Aorta (tissue), 5 donors: Measurements from ENCODE around the gene TSPAN14. TPM values are rescaled to one million over a fixed set of nuclear protein-coding genes. Genes with fewer than 3 reads are reported as not detected.
"Not testable (repeated sequence)": the region's sequence is repeated elsewhere in the genome, so short reads cannot be mapped to it uniquely, and the experiment has no call there.

Experiments
- ATAC-seq: fragments of 200-7000 bp; cut with Tn5 transposase; one replicate; pipeline ENCODE4 v1.9.1; 2022; ENCODE audit warnings: moderate library complexity; ENCODE audit not compliant: low FRiP score
- DNase-seq, 2 donors: peaks; one replicate each; pipeline ENCODE4 v3.0.0-alpha.2; 2020
- H3K27ac ChIP-seq, 2 donors: one replicate each; pipeline ENCODE4 v1.5.1; 2013; ENCODE audit warnings: low read length in 2 of 2, mild to moderate bottlenecking in 2 of 2, moderate library complexity in 2 of 2, control low read depth in 1 of 2, inconsistent platforms in 1 of 2, low read depth in 1 of 2
- H3K27me3 ChIP-seq, 2 donors: one replicate each; pipeline ENCODE4 v1.6.1; 2013; ENCODE audit warnings: control low read depth in 1 of 2, low read length in 1 of 2, mild to moderate bottlenecking in 1 of 2, moderate library complexity in 1 of 2; ENCODE audit not compliant: insufficient read depth in 2 of 2, control insufficient read depth in 1 of 2
- H3K36me3 ChIP-seq, 2 donors: one replicate each; pipeline ENCODE4 v1.6.1; 2013; ENCODE audit warnings: control low read depth in 1 of 2, low read length in 1 of 2, mild to moderate bottlenecking in 1 of 2; ENCODE audit not compliant: insufficient read depth in 2 of 2, control insufficient read depth in 1 of 2
- H3K4me1 ChIP-seq, 2 donors: one replicate each; pipeline ENCODE4 v1.6.1; 2013; ENCODE audit warnings: low read length in 2 of 2, control low read depth in 1 of 2, mild to moderate bottlenecking in 1 of 2, moderate library complexity in 1 of 2; ENCODE audit not compliant: insufficient read depth in 2 of 2, control insufficient read depth in 1 of 2
- H3K4me3 ChIP-seq, 2 donors: one replicate each; pipeline ENCODE4 v1.5.1; 2013; ENCODE audit warnings: low read length in 2 of 2, control low read depth in 1 of 2, mild to moderate bottlenecking in 1 of 2
- H3K9me3 ChIP-seq: one replicate; pipeline ENCODE4 v1.6.1; 2013; ENCODE audit warnings: mild to moderate bottlenecking, low read length; ENCODE audit not compliant: control insufficient read depth
- WGBS, 2 donors: extraction: QIAGEN DNeasy Blood & Tissue Kit; methylation state at CpG; one replicate each; pipeline ENCODE4 v1.1.7; 2013; 5-methylcytosine and 5-hydroxymethylcytosine counted together
- intact Hi-C, 2 donors: fragments of 100-400 bp; cut with DNase I; formaldehyde crosslinking; loops; one replicate each; pipeline versions ENCODE4 v1.14.2 to v1.15.0; 2022
- polyA plus RNA-seq, 2 donors: library from polyadenylated mRNA; stranded (reverse); fragments of 200-250 nt; gene quantifications; one replicate each; pipeline ENCODE4 v1.2.3, GENCODE V29; 2013
- total RNA-seq, 2 donors: library from RNA; stranded (reverse); fragmentation: NEBNext Ultra II Directional; extraction: Animal tissue kit (Norgen Biotek cat#: 25700); gene quantifications; one replicate each; pipeline ENCODE4 v1.2.1, GENCODE V29; 2021
- donor health status: healthy with polysubstance abuse.
- donor health status: Bipolar disorder and iron deficiency.
- donor health status: DM: no; HTN: no; CAD: no.
- donor health status: DM: no; HTN: no; CAD: no.
- donor health status: DM: yes; HTN: yes; CAD: no.

TSPAN14 gene
- total and polyA plus RNA-seq, 4 donors: 12.3 to 61.5 (median 36.7) TPM

- H3K9me3 ChIP-seq, H3K27me3 ChIP-seq: not testable (repeated sequence)
- 89% methylated on average over 6 of the region's 6 CpGs for WGBS, 2 donors
Measured at GRCh38 chr10:80417256-80417655, 36.9 kb upstream of the TSPAN14 start.

GRCh38 chr10:80421050-80421706 is 32.9 kb upstream of the TSPAN14 start:
- Histone ChIP-seq H3K4me1 (no peaks in the 10 kb centered on the region), H3K36me3 (no peaks in the 10 kb centered on the region), H3K4me3 (no peak overlapping the region), H3K27ac (no peak overlapping the region), H3K9me3 (no peaks in the 10 kb centered on the region), H3K27me3 (no peaks in the 10 kb centered on the region)
- ATAC-seq: no peak
- DNase-seq: no peak
- 85 to 94% methylated on average over 5 of the region's 5 CpGs for WGBS, 2 donors
- intact Hi-C loops: no loop called here

More at GRCh38 chr10:80417256-80417655, 36.9 kb upstream of the TSPAN14 start:
- DNase-seq, ATAC-seq, H3K4me3 ChIP-seq, intact Hi-C loops, H3K27ac ChIP-seq, H3K4me1 ChIP-seq, H3K36me3 ChIP-seq: not testable (repeated sequence)

- intact Hi-C loops: no loop called here
- Histone ChIP-seq H3K4me1 (no peaks in the 10 kb centered on the region), H3K4me3 (no peak overlapping the region), H3K27ac (no peak overlapping the region), H3K9me3 (no peaks in the 10 kb centered on the region), H3K27me3 (no peaks in the 10 kb centered on the region), H3K36me3 (no peaks in the 10 kb centered on the region)
- no peak for DNase-seq
- no peak for ATAC-seq
- 90 to 91% methylated on average over 8 of the region's 8 CpGs for WGBS, 2 donors
Measured at GRCh38 chr10:80421707-80422536, 32.2 kb upstream of the TSPAN14 start.

GRCh38 chr10:80425901-80426300 is 28.2 kb upstream of the TSPAN14 start:
- Histone ChIP-seq H3K9me3 (no peaks in the 10 kb centered on the region), H3K27me3 (no peaks in the 10 kb centered on the region), H3K27ac (no peak overlapping the region), H3K36me3 (peaks cover 0 to 4% of the 10 kb centered on the region in 2 donors), H3K4me3 (no peak overlapping the region), H3K4me1 (no peaks in the 10 kb centered on the region)
- intact Hi-C loops: no loop called here
- no peak for ATAC-seq
- 92 to 94% methylated on average over 2 of the region's 2 CpGs for WGBS, 2 donors
- DNase-seq: peak in 1 of 2 donors; percentile 9

- WGBS, 2 donors: 95 to 99% methylated on average over 2 of the region's 2 CpGs
- Histone ChIP-seq H3K27ac (no peak overlapping the region), H3K36me3 (peaks cover 0 to 7% of the 10 kb centered on the region in 2 donors), H3K9me3 (no peaks in the 10 kb centered on the region), H3K4me1 (no peaks in the 10 kb centered on the region), H3K27me3 (no peaks in the 10 kb centered on the region), H3K4me3 (no peak overlapping the region)
- intact Hi-C loops: no loop called here
- ATAC-seq (no peak), DNase-seq (no peak)
Measured at GRCh38 chr10:80427541-80427940, 26.6 kb upstream of the TSPAN14 start.

- WGBS, 2 donors: 75 to 89% methylated on average over 9 of the region's 9 CpGs
- Histone ChIP-seq H3K27me3 (no peaks in the 10 kb centered on the region), H3K27ac (no peak overlapping the region), H3K9me3 (no peaks in the 10 kb centered on the region), H3K4me1 (no peaks in the 10 kb centered on the region), H3K4me3 (no peak overlapping the region), H3K36me3 (peaks cover 0 to 7% of the 10 kb centered on the region in 2 donors)
- ATAC-seq: peak; percentile 56
- intact Hi-C loops: no loop called here
- DNase-seq: peak; percentile 63 to 67
Measured at GRCh38 chr10:80429521-80429973, 24.6 kb upstream of the TSPAN14 start.

GRCh38 chr10:80433134-80433533 is 21.0 kb upstream of the TSPAN14 start:
- no peaks in the 10 kb centered on the region for H3K27me3 ChIP-seq
- no peak overlapping the region for H3K27ac ChIP-seq
- ATAC-seq: no peak
- no peaks in the 10 kb centered on the region for H3K9me3 ChIP-seq
- no peaks in the 10 kb centered on the region for H3K4me1 ChIP-seq
- peaks cover 0 to 3% of the 10 kb centered on the region in 2 donors for H3K36me3 ChIP-seq
- 71 to 74% methylated on average over 3 of the region's 3 CpGs for WGBS, 2 donors
- H3K4me3 ChIP-seq: no peak overlapping the region
- intact Hi-C loops: no loop called here
- no peak for DNase-seq

- Histone ChIP-seq H3K9me3 (no peaks in the 10 kb centered on the region), H3K36me3 (peaks cover 0 to 2% of the 10 kb centered on the region in 2 donors), H3K27me3 (no peaks in the 10 kb centered on the region), H3K4me1 (no peaks in the 10 kb centered on the region), H3K27ac (no peak overlapping the region), H3K4me3 (no peak overlapping the region)
- ATAC-seq: no peak
- intact Hi-C loops: no loop called here
- WGBS, 2 donors: 61 to 68% methylated on average over 6 of the region's 6 CpGs
- DNase-seq: no peak
Measured at GRCh38 chr10:80436446-80437098, 17.5 kb upstream of the TSPAN14 start.
